Activated CD8-positive, alpha-beta T cell treated with anti-CD3 and anti-CD28 coated beads for 36 hours (primary cell): ENCODE data around the gene NKPD1. TPM values are rescaled to one million over a fixed set of nuclear protein-coding genes. Genes with fewer than 3 reads are reported as not detected.
A peak's percentile ranks its signal among the peaks of the same experiment; 100 is the strongest.

Source experiments
- ATAC-seq: fragments of 200-7000 bp; cut with Tn5 transposase; one replicate; pipeline ENCODE4 v1.10.0; 2021; ENCODE audit warnings: mild to moderate bottlenecking, moderate library complexity
- CTCF ChIA-PET: fragments of 350-600 bp; sonication (Branson Sonifier 250); formaldehyde crosslinking; loops from one replicate; lab custom pipeline; 2021; ENCODE audit warnings: antibody characterized with exemption; lab: Charles Lee
- POLR2A ChIA-PET: fragments of 350-600 bp; sonication (Branson Sonifier 250); formaldehyde crosslinking; loops from one replicate; lab custom pipeline; 2021; ENCODE audit warnings: antibody characterized with exemption; lab: Charles Lee
- DNase-seq: peaks from one replicate; pipeline ENCODE4 v3.0.0-alpha.2; 2020
- H3K27ac Mint-ChIP-seq: one replicate; pipeline ENCODE4 v1.8.0; 2021; ENCODE audit warnings: mild to moderate bottlenecking, mixed read lengths
- H3K27me3 Mint-ChIP-seq: one replicate; pipeline ENCODE4 v1.8.0; 2021; ENCODE audit warnings: mixed read lengths
- H3K36me3 Mint-ChIP-seq: one replicate; pipeline ENCODE4 v1.8.0; 2021; ENCODE audit warnings: low read depth, mixed read lengths
- H3K4me1 Mint-ChIP-seq: one replicate; pipeline ENCODE4 v1.8.0; 2021; ENCODE audit warnings: low read depth, mixed read lengths
- H3K4me3 Mint-ChIP-seq: one replicate; pipeline ENCODE4 v1.8.0; 2021; ENCODE audit warnings: mild to moderate bottlenecking, moderate library complexity, mixed read lengths
- H3K9me3 Mint-ChIP-seq: one replicate; pipeline ENCODE4 v1.8.0; 2021; ENCODE audit warnings: mixed read lengths
- CTCF ChIP-seq: fragments of 200-600 bp; IDR thresholded peaks from one replicate; pipeline ENCODE4 v1.8.0; 2022; ENCODE audit warnings: antibody characterized with exemption, mild to moderate bottlenecking
- intact Hi-C: fragments of 100-400 bp; cut with micrococcal nuclease; formaldehyde crosslinking; loops from one replicate; pipeline ENCODE4 v1.10.0; 2022
- total RNA-seq, 2 experiments: library from RNA; stranded (reverse); gene quantifications; one replicate each; pipeline ENCODE4 v1.2.3, GENCODE V29; 2021

The NKPD1 gene
- total RNA-seq, 2 experiments from 2014 or later, result 0.07 to 0.16 TPM

GRCh38 chr19:45186509-45187334 is 25.9 kb upstream of the NKPD1 start:
- Mint-ChIP-seq H3K4me3 (no peak overlapping the region), H3K36me3 (no peaks in the 10 kb centered on the region), H3K4me1 (peaks cover 5% of the 10 kb centered on the region), H3K27ac (no peak overlapping the region), H3K9me3 (no peaks in the 10 kb centered on the region), H3K27me3 (no peaks in the 10 kb centered on the region)
- ChIA-PET CTCF (interaction anchor here (0.8 to 1.9 kb wide), 14 partner anchors 8 to 170 kb away, joined by 3 to 10 read pairs (median 4); partner anchors contain the start of genes BLOC1S3, CLASRP, GEMIN7 and TRAPPC6A), POLR2A (interaction anchor here (0.7 to 1.3 kb wide), 3 partner anchors 9 to 94 kb away, joined by 3 to 4 read pairs (median 4); partner anchors contain the start of genes PPP1R37 and TRAPPC6A)
- ATAC-seq, result no peak
- intact Hi-C loops, result no loop called here
- TF ChIP-seq CTCF, result no peak
- no peak for DNase-seq

- H3K27me3 Mint-ChIP-seq, result no peaks in the 10 kb centered on the region
- no peak overlapping the region for H3K4me3 Mint-ChIP-seq
- TF ChIP-seq CTCF, result no peak
- ATAC-seq (no peak), DNase-seq (no peak)
- ChIA-PET CTCF (interaction anchor here (1.0 kb wide), 2 partner anchors 31 to 65 kb away, joined by 3 read pairs; no protein-coding TSS in a partner anchor), POLR2A (interaction anchor here (0.8 to 1.6 kb wide), 2 partner anchors 17 to 67 kb away, joined by 3 read pairs; no protein-coding TSS in a partner anchor)
- H3K27ac Mint-ChIP-seq, result no peak overlapping the region
- peaks cover 18% of the 10 kb centered on the region for H3K4me1 Mint-ChIP-seq
- intact Hi-C loops, result no loop called here
- H3K9me3 Mint-ChIP-seq, result no peaks in the 10 kb centered on the region
- H3K36me3 Mint-ChIP-seq, result peaks cover 4% of the 10 kb centered on the region
These were observed 23.3 kb upstream of the NKPD1 start for GRCh38 chr19:45184115-45184514.

GRCh38 chr19:45182758-45183157 is 22.0 kb upstream of the NKPD1 start:
- no peaks in the 10 kb centered on the region for H3K9me3 Mint-ChIP-seq

GRCh38 chr19:45180936-45181335 is 20.2 kb upstream of the NKPD1 start:
- intact Hi-C loops, result no loop called here
- CTCF ChIA-PET, result interaction anchor here (1.0 to 1.5 kb wide), 2 partner anchors 37 to 157 kb away, joined by 3 to 4 read pairs; no protein-coding TSS in a partner anchor

More at GRCh38 chr19:45182758-45183157, 22.0 kb upstream of the NKPD1 start:
- POLR2A ChIA-PET, result no interaction called here
- Mint-ChIP-seq H3K27me3 (no peaks in the 10 kb centered on the region), H3K4me3 (no peak overlapping the region), H3K4me1 (peaks cover 18% of the 10 kb centered on the region), H3K27ac (no peak overlapping the region), H3K36me3 (peaks cover 4% of the 10 kb centered on the region)
- no peak for ATAC-seq
- TF ChIP-seq CTCF, result no peak
- DNase-seq, result no peak
- intact Hi-C loops, result no loop called here
- CTCF ChIA-PET, result interaction anchor here (0.8 to 1.2 kb wide), 4 partner anchors 39 to 156 kb away, joined by 3 to 6 read pairs (median 4); no protein-coding TSS in a partner anchor

More at GRCh38 chr19:45180936-45181335, 20.2 kb upstream of the NKPD1 start:
- Mint-ChIP-seq H3K36me3 (peaks cover 4% of the 10 kb centered on the region), H3K4me3 (peak overlapping the region; percentile 82), H3K27me3 (no peaks in the 10 kb centered on the region), H3K27ac (peak overlapping the region; percentile 65), H3K4me1 (peaks cover 21% of the 10 kb centered on the region), H3K9me3 (no peaks in the 10 kb centered on the region)
- ATAC-seq, result no peak
- no peak for DNase-seq
- POLR2A ChIA-PET, result interaction anchor here (1.0 kb wide), 1 partner anchor 10 kb away, joined by 3 read pairs; no protein-coding TSS in a partner anchor
- no peak for TF ChIP-seq CTCF
